WTC11 (cell line): ENCODE data around the gene EFEMP2. TPM values are rescaled to one million over a fixed set of nuclear protein-coding genes. Genes with fewer than 3 reads are reported as not detected.

ENCODE experiments used
- ATAC-seq: fragments of 200-7000 bp; cut with Tn5 transposase; 2 replicates; pipeline ENCODE4 v1.10.0; 2021; ENCODE audit warnings: mild to moderate bottlenecking, moderate library complexity
- CTCF ChIA-PET: fragments of 300-600 bp; sonication (Branson Sonifier 250); formaldehyde crosslinking; loops from one replicate; lab custom pipeline; 2021; ENCODE audit warnings: antibody characterized with exemption; lab: Charles Lee
- POLR2A ChIA-PET: fragments of 350-600 bp; sonication (Branson Sonifier 250); formaldehyde crosslinking; loops from one replicate; lab custom pipeline; 2021; ENCODE audit warnings: antibody characterized with exemption; lab: Charles Lee
- DNase-seq: peaks from one replicate; pipeline ENCODE4 v3.0.0; 2021; ENCODE audit warnings: low spot score
- H3K27ac Mint-ChIP-seq: 2 replicates; pipeline ENCODE4 v1.8.0; 2021; ENCODE audit warnings: mixed read lengths
- H3K27me3 Mint-ChIP-seq: 2 replicates; pipeline ENCODE4 v1.8.0; 2021; ENCODE audit warnings: low read depth, mild to moderate bottlenecking, moderate library complexity, mixed read lengths
- H3K36me3 Mint-ChIP-seq: 2 replicates; pipeline ENCODE4 v1.8.0; 2021; ENCODE audit warnings: mixed read lengths
- H3K4me1 Mint-ChIP-seq: 2 replicates; pipeline ENCODE4 v1.8.0; 2022; ENCODE audit warnings: mixed read lengths
- H3K4me3 Mint-ChIP-seq: 2 replicates; pipeline ENCODE4 v1.8.0; 2021; ENCODE audit warnings: mild to moderate bottlenecking, moderate library complexity, mixed read lengths
- H3K9me3 Mint-ChIP-seq: 2 replicates; pipeline ENCODE4 v1.8.0; 2021; ENCODE audit warnings: mixed read lengths
- CBFB ChIP-seq: sonication (generic); formaldehyde crosslinking; IDR thresholded peaks from 2 replicates; pipeline ENCODE4 v1.8.1; 2022; ENCODE audit warnings: mild to moderate bottlenecking, low read depth, missing genetic modification reagents
- CDX4 ChIP-seq: fragments of 250-450 bp; sonication (Bioruptor Pico); IDR thresholded peaks from 2 replicates; pipeline ENCODE4 v1.9.0; 2021; ENCODE audit warnings: moderate library complexity, mild to moderate bottlenecking, inconsistent platforms, borderline replicate concordance
- CTCF ChIP-seq: fragments of 200-600 bp; IDR thresholded peaks from 2 replicates; pipeline ENCODE4 v1.8.0; 2022; ENCODE audit warnings: antibody characterized with exemption
- ERG ChIP-seq: fragments of 250-450 bp; sonication (Bioruptor Pico); IDR thresholded peaks from 2 replicates; pipeline ENCODE4 v1.8.0; 2021; ENCODE audit warnings: mild to moderate bottlenecking
- FOXJ3 ChIP-seq: sonication (generic); formaldehyde crosslinking; IDR thresholded peaks from 2 replicates; pipeline ENCODE4 v1.9.0; 2021; ENCODE audit warnings: missing genetic modification reagents, mild to moderate bottlenecking, borderline replicate concordance
- FOXP4 ChIP-seq: sonication (generic); formaldehyde crosslinking; IDR thresholded peaks from 2 replicates; pipeline ENCODE4 v1.8.0; 2022; ENCODE audit warnings: mild to moderate bottlenecking, missing genetic modification reagents
- GABPB1 ChIP-seq: sonication (generic); formaldehyde crosslinking; IDR thresholded peaks from 2 replicates; pipeline ENCODE4 v1.8.1; 2023; ENCODE audit warnings: mild to moderate bottlenecking, missing genetic modification reagents
- GTF2I ChIP-seq: fragments of 250-450 bp; sonication (Bioruptor Pico); conservative IDR thresholded peaks from 2 replicates; pipeline ENCODE4 v1.4.0; 2021; ENCODE audit warnings: mild to moderate bottlenecking
- JAZF1 ChIP-seq: fragments of 250-450 bp; sonication (Bioruptor Pico); IDR thresholded peaks from 2 replicates; pipeline ENCODE4 v1.9.0; 2021; ENCODE audit warnings: moderate library complexity, mild to moderate bottlenecking, inconsistent platforms
- KAT7 ChIP-seq: sonication (generic); formaldehyde crosslinking; IDR thresholded peaks from 2 replicates; pipeline ENCODE4 v1.8.1; 2023; ENCODE audit warnings: missing genetic modification reagents, mild to moderate bottlenecking, borderline replicate concordance
- MLX ChIP-seq: sonication (generic); formaldehyde crosslinking; IDR thresholded peaks from 2 replicates; pipeline ENCODE4 v1.8.1; 2023; ENCODE audit warnings: mild to moderate bottlenecking, missing genetic modification reagents, moderate library complexity
- MYBL2 ChIP-seq: sonication (generic); formaldehyde crosslinking; IDR thresholded peaks from 2 replicates; pipeline ENCODE4 v1.8.1; 2023; ENCODE audit warnings: mild to moderate bottlenecking, moderate library complexity, missing genetic modification reagents
- NFATC4 ChIP-seq: fragments of 250-450 bp; sonication (Bioruptor Pico); IDR thresholded peaks from 2 replicates; pipeline ENCODE4 v1.9.0; 2021; ENCODE audit warnings: mild to moderate bottlenecking
- NFYB ChIP-seq: sonication (generic); formaldehyde crosslinking; conservative IDR thresholded peaks from 2 replicates; pipeline ENCODE4 v1.8.0; 2022; ENCODE audit warnings: low read depth, missing genetic modification reagents
- NR1H2 ChIP-seq: sonication (generic); formaldehyde crosslinking; IDR thresholded peaks from 2 replicates; pipeline ENCODE4 v1.9.0; 2021; ENCODE audit warnings: mild to moderate bottlenecking, moderate library complexity, missing genetic modification reagents
- OVOL2 ChIP-seq: fragments of 250-450 bp; sonication (Bioruptor Pico); IDR thresholded peaks from 2 replicates; pipeline ENCODE4 v1.9.0; 2021; ENCODE audit warnings: mild to moderate bottlenecking, borderline replicate concordance
- RORB ChIP-seq: fragments of 250-450 bp; sonication (Bioruptor Pico); IDR thresholded peaks from 2 replicates; pipeline ENCODE4 v1.9.0; 2021; ENCODE audit warnings: mild to moderate bottlenecking
- SMAD3 ChIP-seq: sonication (generic); formaldehyde crosslinking; IDR thresholded peaks from 2 replicates; pipeline ENCODE4 v1.8.0; 2022; ENCODE audit warnings: missing genetic modification reagents, mild to moderate bottlenecking, borderline replicate concordance
- SP1 ChIP-seq: sonication (generic); formaldehyde crosslinking; conservative IDR thresholded peaks from 2 replicates; pipeline ENCODE4 v1.8.1; 2022; ENCODE audit warnings: missing genetic modification reagents
- TP53 ChIP-seq: sonication (generic); formaldehyde crosslinking; IDR thresholded peaks from 2 replicates; pipeline ENCODE4 v1.8.1; 2023; ENCODE audit warnings: mild to moderate bottlenecking, missing genetic modification reagents
- USF1 ChIP-seq: sonication (generic); formaldehyde crosslinking; IDR thresholded peaks from 2 replicates; pipeline ENCODE4 v1.8.0; 2022; ENCODE audit warnings: mild to moderate bottlenecking, missing genetic modification reagents
- USF2 ChIP-seq: sonication (generic); formaldehyde crosslinking; IDR thresholded peaks from 2 replicates; pipeline ENCODE4 v1.8.1; 2023; ENCODE audit warnings: mild to moderate bottlenecking, missing genetic modification reagents, moderate library complexity
- ZNF121 ChIP-seq: sonication (generic); formaldehyde crosslinking; IDR thresholded peaks from 2 replicates; pipeline ENCODE4 v1.8.0; 2023; ENCODE audit warnings: missing genetic modification reagents
- ZNF219 ChIP-seq: sonication (generic); formaldehyde crosslinking; IDR thresholded peaks from 2 replicates; pipeline ENCODE4 v1.8.0; 2023; ENCODE audit warnings: missing genetic modification reagents, mild to moderate bottlenecking, borderline replicate concordance
- ZNF263 ChIP-seq: sonication (generic); formaldehyde crosslinking; IDR thresholded peaks from 2 replicates; pipeline ENCODE4 v1.8.1; 2022; ENCODE audit warnings: low read depth, mild to moderate bottlenecking, moderate library complexity, missing genetic modification reagents
- ZNF512 ChIP-seq: sonication (generic); formaldehyde crosslinking; IDR thresholded peaks from 2 replicates; pipeline ENCODE4 v1.8.1; 2022; ENCODE audit warnings: missing genetic modification reagents, borderline replicate concordance
- ZNF671 ChIP-seq: fragments of 250-450 bp; sonication (Bioruptor Pico); IDR thresholded peaks from 2 replicates; pipeline ENCODE4 v1.8.0; 2021; ENCODE audit warnings: mild to moderate bottlenecking
- total RNA-seq: library from RNA; stranded (reverse); gene quantifications from 3 replicates; pipeline ENCODE4 v1.2.3, GENCODE V29; 2021

The EFEMP2 gene
- total RNA-seq, 1 experiment from 2014 or later: 14.2 TPM

- TF ChIP-seq USF1 (CRISPR knock-in tag) (peak; percentile 16; the same call in 1 of the 2 replicates), ZNF121 (peak; percentile 68; the same call in 1 of the 2 replicates), CTCF (peak; percentile 100), KAT7 (CRISPR knock-in tag) (no peak), ZNF219 (CRISPR knock-in tag) (no peak), USF2 (CRISPR knock-in tag) (peak; percentile 71), RORB (no peak), SMAD3 (CRISPR knock-in tag) (no peak), NFYB (CRISPR knock-in tag) (no peak), MLX (CRISPR knock-in tag) (no peak), ZNF263 (no peak), ERG (CRISPR knock-in tag) (no peak), SP1 (CRISPR knock-in tag) (peak; percentile 19; the same call in 1 of the 2 replicates), GTF2I (CRISPR knock-in tag) (peak; percentile 97), NR1H2 (no peak), ZNF512 (CRISPR knock-in tag) (no peak), GABPB1 (peak; percentile 38; the same call in 1 of the 2 replicates)
These were observed 54.5 kb downstream of the EFEMP2 start (continued) for GRCh38 chr11:65817835-65818680.

GRCh38 chr11:65817312-65817834 is 55.2 kb downstream of the EFEMP2 start:
- no peak for DNase-seq
- CTCF ChIA-PET: interaction anchor here (0.6 to 6.2 kb wide), 22 partner anchors 16 to 233 kb away, joined by 3 to 159 read pairs (median 5); partner anchors contain the start of genes AP5B1, FIBP, KAT5 and MUS81
- Mint-ChIP-seq H3K36me3 (no peaks in the 10 kb centered on the region), H3K4me3 (peak overlapping the region; percentile 72), H3K4me1 (0 out of 2 replicates have a peak, but pooled peaks cover 5% of the 10 kb centered on the region), H3K9me3 (0 out of 2 replicates have a peak, but pooled peaks cover 3% of the 10 kb centered on the region), H3K27ac (no peak overlapping the region), H3K27me3 (peaks cover 15% of the 10 kb centered on the region)
- POLR2A ChIA-PET: interaction anchor here (0.7 kb wide), 2 partner anchors 38 to 55 kb away, joined by 3 to 4 read pairs; no protein-coding TSS in a partner anchor
- ATAC-seq: no peak
- no peak for TF ChIP-seq CBFB (CRISPR knock-in tag)
- no peak for TF ChIP-seq CDX4 (CRISPR knock-in tag)
- peak; percentile 75; the same call in 1 of the 2 replicates for TF ChIP-seq ZNF121
- TF ChIP-seq MYBL2 (CRISPR knock-in tag): no peak
- no peak for TF ChIP-seq FOXP4 (CRISPR knock-in tag)
- no peak for TF ChIP-seq NFATC4 (CRISPR knock-in tag)
- no peak for TF ChIP-seq JAZF1
- TF ChIP-seq FOXJ3: no peak
- TF ChIP-seq TP53 (CRISPR knock-in tag): no peak
- TF ChIP-seq ZNF671: no peak
- no peak for TF ChIP-seq OVOL2 (CRISPR knock-in tag)
